ENCODE data around the gene CARS1. TPM values are rescaled to one million over a fixed set of nuclear protein-coding genes. Genes with fewer than 3 reads are reported as not detected.

The CARS1 gene
- polyA plus RNA-seq, 1 of the 3 experiments (the other 2 are of a cell fraction), result 52.1 TPM

DNA sequence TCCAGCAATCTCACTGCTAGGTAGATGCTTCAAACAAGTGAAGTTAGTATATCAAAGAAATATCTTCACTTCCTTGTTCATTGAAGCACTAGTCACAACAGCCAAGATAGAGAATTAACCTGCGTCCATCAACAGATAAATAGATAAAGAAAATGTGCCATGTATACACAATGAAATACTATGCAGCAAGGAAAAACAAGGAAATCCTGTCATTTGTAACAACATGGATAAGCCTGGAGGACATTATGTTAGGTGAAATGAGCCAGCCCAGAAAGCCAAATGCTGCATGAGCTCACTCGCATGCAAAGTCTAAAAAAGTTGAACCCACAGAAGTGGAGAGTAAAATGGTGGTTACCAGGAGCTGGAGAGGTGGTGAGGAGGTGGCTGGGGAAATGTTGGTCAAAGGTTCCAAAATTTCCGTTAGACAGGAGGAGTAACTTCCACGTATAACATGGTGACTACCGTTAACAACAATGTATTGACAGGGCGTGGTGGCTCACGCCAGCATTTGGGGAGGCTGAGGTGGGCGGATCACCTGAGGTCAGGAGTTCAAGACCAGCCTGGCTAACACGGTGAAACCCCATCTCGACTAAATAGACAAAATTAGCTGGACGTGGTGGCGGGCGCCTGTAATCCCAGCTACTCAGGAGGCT, 23.6 kb upstream of the CARS1 start:
- TF ChIP-seq, protein P1, sequence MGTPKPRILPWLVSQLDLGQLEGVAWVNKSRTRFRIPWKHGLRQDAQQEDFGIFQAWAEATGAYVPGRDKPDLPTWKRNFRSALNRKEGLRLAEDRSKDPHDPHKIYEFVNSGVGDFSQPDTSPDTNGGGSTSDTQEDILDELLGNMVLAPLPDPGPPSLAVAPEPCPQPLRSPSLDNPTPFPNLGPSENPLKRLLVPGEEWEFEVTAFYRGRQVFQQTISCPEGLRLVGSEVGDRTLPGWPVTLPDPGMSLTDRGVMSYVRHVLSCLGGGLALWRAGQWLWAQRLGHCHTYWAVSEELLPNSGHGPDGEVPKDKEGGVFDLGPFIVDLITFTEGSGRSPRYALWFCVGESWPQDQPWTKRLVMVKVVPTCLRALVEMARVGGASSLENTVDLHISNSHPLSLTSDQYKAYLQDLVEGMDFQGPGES (IDR thresholded peaks at IDR 0.05; ENCODE audit: low read depth, low read length), result no peak
- TF ChIP-seq, protein P2, sequence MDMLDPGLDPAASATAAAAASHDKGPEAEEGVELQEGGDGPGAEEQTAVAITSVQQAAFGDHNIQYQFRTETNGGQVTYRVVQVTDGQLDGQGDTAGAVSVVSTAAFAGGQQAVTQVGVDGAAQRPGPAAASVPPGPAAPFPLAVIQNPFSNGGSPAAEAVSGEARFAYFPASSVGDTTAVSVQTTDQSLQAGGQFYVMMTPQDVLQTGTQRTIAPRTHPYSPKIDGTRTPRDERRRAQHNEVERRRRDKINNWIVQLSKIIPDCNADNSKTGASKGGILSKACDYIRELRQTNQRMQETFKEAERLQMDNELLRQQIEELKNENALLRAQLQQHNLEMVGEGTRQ (IDR thresholded peaks at IDR 0.05; ENCODE audit: borderline replicate concordance, low read depth, low read length), result no peak
- ChIA-PET CTCF (interaction anchor here (1.2 to 8.7 kb wide), 2 partner anchors 12 to 44 kb away, joined by 3 to 68 read pairs; no protein-coding TSS in a partner anchor), POLR2A (no interaction called here)
- Histone ChIP-seq H2AFZ (ENCODE audit: low read depth) (no peak overlapping the region), H3K9ac (no peak overlapping the region), H3K36me3 (replicated peaks in 1 of 2; ENCODE audit: control insufficient read depth in 1 of 2, insufficient read depth in 2 of 2, low read length in 1 of 2) (no peaks in the 10 kb centered on the region), H3K27ac (ENCODE audit: low read depth in 2 of 2, low read length in 1 of 2) (no peak overlapping the region), H3K4me3 (ENCODE audit: low read depth in 2 of 2, low read length in 1 of 2) (no peak overlapping the region), H3K9me2 (no peaks in the 10 kb centered on the region), H3K4me2 (no peak overlapping the region), H3K4me1 (ENCODE audit: control insufficient read depth in 1 of 2, insufficient read depth in 2 of 2, low read depth in 1 of 2, low read length in 1 of 2) (peaks cover 0 to 3% of the 10 kb centered on the region in 2 experiments; a peak in 1 of 4 replicates), H3K27me3 (ENCODE audit: insufficient read depth) (no peaks in the 10 kb centered on the region), H3K79me2 (ENCODE audit: insufficient read depth) (no peaks in the 10 kb centered on the region), H4K20me1 (ENCODE audit: insufficient read depth) (no peaks in the 10 kb centered on the region), H3F3A (replicated peaks; ENCODE audit: insufficient read depth) (no peaks in the 10 kb centered on the region), H3K9me3 (no peaks in the 10 kb centered on the region)
- no peak for DNase-seq
- 60% methylated on average over 10 of the region's 13 CpGs for WGBS (ENCODE audit: low lambda C conversion rate)

DNA sequence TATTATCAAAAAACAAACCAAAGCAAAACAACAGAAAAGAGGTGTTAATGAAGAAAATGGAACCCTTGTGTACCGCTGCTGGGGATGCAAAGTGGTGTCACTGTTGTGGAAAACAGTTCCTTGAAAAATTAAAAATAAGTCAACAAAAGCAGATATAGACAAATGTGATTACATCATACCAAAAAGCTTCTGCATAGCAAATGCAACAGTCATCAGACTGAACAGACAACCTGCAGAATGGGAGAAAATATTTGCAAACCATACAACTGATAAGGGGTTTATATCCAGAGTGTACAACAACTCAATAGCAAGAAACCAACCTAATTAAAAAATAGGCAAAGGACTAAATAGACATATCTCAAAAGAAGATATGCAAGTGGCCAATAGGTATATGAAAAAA, 22.9 kb upstream of the CARS1 start:
- Histone ChIP-seq H3K4me3 (ENCODE audit: low read depth in 2 of 2, low read length in 1 of 2) (no peak overlapping the region), H3F3A (replicated peaks; ENCODE audit: insufficient read depth) (no peaks in the 10 kb centered on the region), H3K9me2 (no peaks in the 10 kb centered on the region), H3K79me2 (ENCODE audit: insufficient read depth) (no peaks in the 10 kb centered on the region), H3K27ac (ENCODE audit: low read depth in 2 of 2, low read length in 1 of 2) (no peak overlapping the region), H2AFZ (ENCODE audit: low read depth) (no peak overlapping the region), H3K27me3 (ENCODE audit: insufficient read depth) (no peaks in the 10 kb centered on the region), H4K20me1 (ENCODE audit: insufficient read depth) (no peaks in the 10 kb centered on the region), H3K9me3 (no peaks in the 10 kb centered on the region), H3K4me2 (no peak overlapping the region), H3K36me3 (replicated peaks in 1 of 2; ENCODE audit: control insufficient read depth in 1 of 2, insufficient read depth in 2 of 2, low read length in 1 of 2) (no peaks in the 10 kb centered on the region), H3K9ac (no peak overlapping the region), H3K4me1 (ENCODE audit: control insufficient read depth in 1 of 2, insufficient read depth in 2 of 2, low read depth in 1 of 2, low read length in 1 of 2) (peaks cover 0 to 4% of the 10 kb centered on the region in 2 experiments; a peak in 1 of 4 replicates)
- ChIA-PET POLR2A (no interaction called here), CTCF (interaction anchor here (8.7 kb wide), 1 partner anchor 13 kb away, joined by 68 read pairs; no protein-coding TSS in a partner anchor)
- 33% methylated on average over 1 of the region's 1 CpG for WGBS (ENCODE audit: low lambda C conversion rate)
- no peak for TF ChIP-seq RCOR1 (IDR thresholded peaks at IDR 0.05; ENCODE audit: low read length)
- TF ChIP-seq NFIC (IDR thresholded peaks at IDR 0.05; ENCODE audit: borderline replicate concordance), result no peak
- TF ChIP-seq, protein P3, sequence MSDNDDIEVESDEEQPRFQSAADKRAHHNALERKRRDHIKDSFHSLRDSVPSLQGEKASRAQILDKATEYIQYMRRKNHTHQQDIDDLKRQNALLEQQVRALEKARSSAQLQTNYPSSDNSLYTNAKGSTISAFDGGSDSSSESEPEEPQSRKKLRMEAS (IDR thresholded peaks at IDR 0.05; ENCODE audit: low read depth), result no peak
- TF ChIP-seq CHD2 (IDR thresholded peaks at IDR 0.05; ENCODE audit: low read length, partially characterized antibody), result no peak
- TF ChIP-seq, protein P4, sequence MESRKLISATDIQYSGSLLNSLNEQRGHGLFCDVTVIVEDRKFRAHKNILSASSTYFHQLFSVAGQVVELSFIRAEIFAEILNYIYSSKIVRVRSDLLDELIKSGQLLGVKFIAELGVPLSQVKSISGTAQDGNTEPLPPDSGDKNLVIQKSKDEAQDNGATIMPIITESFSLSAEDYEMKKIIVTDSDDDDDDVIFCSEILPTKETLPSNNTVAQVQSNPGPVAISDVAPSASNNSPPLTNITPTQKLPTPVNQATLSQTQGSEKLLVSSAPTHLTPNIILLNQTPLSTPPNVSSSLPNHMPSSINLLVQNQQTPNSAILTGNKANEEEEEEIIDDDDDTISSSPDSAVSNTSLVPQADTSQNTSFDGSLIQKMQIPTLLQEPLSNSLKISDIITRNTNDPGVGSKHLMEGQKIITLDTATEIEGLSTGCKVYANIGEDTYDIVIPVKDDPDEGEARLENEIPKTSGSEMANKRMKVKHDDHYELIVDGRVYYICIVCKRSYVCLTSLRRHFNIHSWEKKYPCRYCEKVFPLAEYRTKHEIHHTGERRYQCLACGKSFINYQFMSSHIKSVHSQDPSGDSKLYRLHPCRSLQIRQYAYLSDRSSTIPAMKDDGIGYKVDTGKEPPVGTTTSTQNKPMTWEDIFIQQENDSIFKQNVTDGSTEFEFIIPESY (IDR thresholded peaks at IDR 0.05; ENCODE audit: borderline replicate concordance, low read depth), result no peak
- no peak for TF ChIP-seq FOXM1 (IDR thresholded peaks at IDR 0.05; ENCODE audit: low read depth)
- TF ChIP-seq, protein P1 (IDR thresholded peaks at IDR 0.05; ENCODE audit: low read depth, low read length), result no peak
- no peak for TF ChIP-seq FOXJ3 (CRISPR knock-in tag; IDR thresholded peaks at IDR 0.05)
- TF ChIP-seq, protein P5, sequence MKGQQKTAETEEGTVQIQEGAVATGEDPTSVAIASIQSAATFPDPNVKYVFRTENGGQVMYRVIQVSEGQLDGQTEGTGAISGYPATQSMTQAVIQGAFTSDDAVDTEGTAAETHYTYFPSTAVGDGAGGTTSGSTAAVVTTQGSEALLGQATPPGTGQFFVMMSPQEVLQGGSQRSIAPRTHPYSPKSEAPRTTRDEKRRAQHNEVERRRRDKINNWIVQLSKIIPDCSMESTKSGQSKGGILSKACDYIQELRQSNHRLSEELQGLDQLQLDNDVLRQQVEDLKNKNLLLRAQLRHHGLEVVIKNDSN (IDR thresholded peaks at IDR 0.05; ENCODE audit: borderline replicate concordance, low read depth), result no peak
- no peak for TF ChIP-seq RFX5 (IDR thresholded peaks at IDR 0.05; ENCODE audit: low read length)
- TF ChIP-seq, protein P6, sequence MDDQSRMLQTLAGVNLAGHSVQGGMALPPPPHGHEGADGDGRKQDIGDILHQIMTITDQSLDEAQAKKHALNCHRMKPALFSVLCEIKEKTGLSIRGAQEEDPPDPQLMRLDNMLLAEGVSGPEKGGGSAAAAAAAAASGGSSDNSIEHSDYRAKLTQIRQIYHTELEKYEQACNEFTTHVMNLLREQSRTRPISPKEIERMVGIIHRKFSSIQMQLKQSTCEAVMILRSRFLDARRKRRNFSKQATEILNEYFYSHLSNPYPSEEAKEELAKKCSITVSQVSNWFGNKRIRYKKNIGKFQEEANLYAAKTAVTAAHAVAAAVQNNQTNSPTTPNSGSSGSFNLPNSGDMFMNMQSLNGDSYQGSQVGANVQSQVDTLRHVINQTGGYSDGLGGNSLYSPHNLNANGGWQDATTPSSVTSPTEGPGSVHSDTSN (IDR thresholded peaks at IDR 0.05), result no peak
- TF ChIP-seq, protein P2 (IDR thresholded peaks at IDR 0.05; ENCODE audit: borderline replicate concordance, low read depth, low read length), result no peak
- no peak for DNase-seq
